Measurements from ENCODE around the gene RPS18. TPM values are rescaled to one million over a fixed set of nuclear protein-coding genes. Genes with fewer than 3 reads are reported as not detected.

RPS18 gene
- total and polyA plus RNA-seq, 9 of the 15 experiments (the other 6 are each of a cell fraction or from before 2014, with no cell fraction given), result 5,023 to 17,516 (median 8,131) TPM

- TF ChIP-seq ATF2 (CRISPR knock-in tag; IDR thresholded peaks at IDR 0.05) (no peak), RBM22 (IDR thresholded peaks at IDR 0.05; ENCODE audit: low read depth, low read length, poor library complexity, severe bottlenecking) (peak; percentile 46), ZNF589 (CRISPR knock-in tag; IDR thresholded peaks at IDR 0.05; ENCODE audit: low read depth) (0 out of 2 replicates have a peak, but pooled peaks have one; percentile 35), IRF2 (CRISPR knock-in tag; IDR thresholded peaks at IDR 0.05) (no peak), ZNF398 (CRISPR knock-in tag; IDR thresholded peaks at IDR 0.05) (no peak), ZBTB40 (IDR thresholded peaks at IDR 0.05) (peak; percentile 100), ZBTB40 (CRISPR knock-in tag; IDR thresholded peaks at IDR 0.05) (no peak), ZNF76 (CRISPR knock-in tag; IDR thresholded peaks at IDR 0.05; ENCODE audit: borderline replicate concordance) (peak; percentile 55; the same call in 1 of the 2 replicates), ZNF431 (CRISPR knock-in tag; IDR thresholded peaks at IDR 0.05) (0 out of 2 replicates have a peak, but pooled peaks have one; percentile 12), RBM39 (optimal IDR thresholded peaks at IDR 0.05; ENCODE audit: low read depth, low read length) (peak; percentile 96), GTF2A2 (tag; IDR thresholded peaks at IDR 0.05) (peak; percentile 94)
These were observed at the start of gene RPS18, which contains the start of gene VPS52 (continued) for GRCh38 chr6:33271468-33272274.

Measured in K562 (cell line).